Measurements from ENCODE around the gene C1orf35.

GRCh38 chr1:228071839-228072657 lies 31.1 kb downstream of the C1orf35 start:
- TF ChIP-seq EZH2phosphoT487 (IDR thresholded peaks at IDR 0.05; ENCODE audit: low read depth, severe bottlenecking, unreplicated experiment): no peak
- no peak for TF ChIP-seq CTCF (IDR thresholded peaks at IDR 0.05; ENCODE audit: poor library complexity)

Measured in hepatocyte (in vitro differentiated cells).